Camera-type eye (tissue), 1 donor: Measurements from ENCODE around the gene HBZ. TPM values are rescaled to one million over a fixed set of nuclear protein-coding genes. Genes with fewer than 3 reads are reported as not detected.

Source experiments
- total RNA-seq: library from RNA; depleted of rRNA; stranded (reverse); fragments of >200 nt; gene quantifications from one replicate; pipeline ENCODE4 v1.2.3, GENCODE V29; 2014

The HBZ gene
- total RNA-seq: 2.2 TPM

GRCh38 chr16:152141-153128, at the start of gene HBZ:
HBZ (plus strand) TSS chr16:152644; CDS start chr16:152910, 266 bp downstream.

GRCh38 chr16:165539-166374, 13.3 kb downstream of the HBZ start, which contains the start of gene HBM:
HBM (plus strand) TSS chr16:165978; CDS start chr16:165998, 20 bp downstream.

GRCh38 chr16:172374-172941, 20.0 kb downstream of the HBZ start, which contains the start of gene HBA2:
HBA2 (plus strand) TSS chr16:172876; CDS start chr16:172913, 37 bp downstream.

DNA sequence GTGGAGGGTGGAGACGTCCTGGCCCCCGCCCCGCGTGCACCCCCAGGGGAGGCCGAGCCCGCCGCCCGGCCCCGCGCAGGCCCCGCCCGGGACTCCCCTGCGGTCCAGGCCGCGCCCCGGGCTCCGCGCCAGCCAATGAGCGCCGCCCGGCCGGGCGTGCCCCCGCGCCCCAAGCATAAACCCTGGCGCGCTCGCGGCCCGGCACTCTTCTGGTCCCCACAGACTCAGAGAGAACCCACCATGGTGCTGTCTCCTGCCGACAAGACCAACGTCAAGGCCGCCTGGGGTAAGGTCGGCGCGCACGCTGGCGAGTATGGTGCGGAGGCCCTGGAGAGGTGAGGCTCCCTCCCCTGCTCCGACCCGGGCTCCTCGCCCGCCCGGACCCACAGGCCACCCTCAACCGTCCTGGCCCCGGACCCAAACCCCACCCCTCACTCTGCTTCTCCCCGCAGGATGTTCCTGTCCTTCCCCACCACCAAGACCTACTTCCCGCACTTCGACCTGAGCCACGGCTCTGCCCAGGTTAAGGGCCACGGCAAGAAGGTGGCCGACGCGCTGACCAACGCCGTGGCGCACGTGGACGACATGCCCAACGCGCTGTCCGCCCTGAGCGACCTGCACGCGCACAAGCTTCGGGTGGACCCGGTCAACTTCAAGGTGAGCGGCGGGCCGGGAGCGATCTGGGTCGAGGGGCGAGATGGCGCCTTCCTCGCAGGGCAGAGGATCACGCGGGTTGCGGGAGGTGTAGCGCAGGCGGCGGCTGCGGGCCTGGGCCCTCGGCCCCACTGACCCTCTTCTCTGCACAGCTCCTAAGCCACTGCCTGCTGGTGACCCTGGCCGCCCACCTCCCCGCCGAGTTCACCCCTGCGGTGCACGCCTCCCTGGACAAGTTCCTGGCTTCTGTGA, 24.3 kb downstream of the HBZ start, which contains the start of gene HBA1:
Gene HBA1, plus strand, starts transcription at position 204 of the 906 bp plus-strand sequence. Its CDS starts 37 bp downstream, at position 241.

DNA sequence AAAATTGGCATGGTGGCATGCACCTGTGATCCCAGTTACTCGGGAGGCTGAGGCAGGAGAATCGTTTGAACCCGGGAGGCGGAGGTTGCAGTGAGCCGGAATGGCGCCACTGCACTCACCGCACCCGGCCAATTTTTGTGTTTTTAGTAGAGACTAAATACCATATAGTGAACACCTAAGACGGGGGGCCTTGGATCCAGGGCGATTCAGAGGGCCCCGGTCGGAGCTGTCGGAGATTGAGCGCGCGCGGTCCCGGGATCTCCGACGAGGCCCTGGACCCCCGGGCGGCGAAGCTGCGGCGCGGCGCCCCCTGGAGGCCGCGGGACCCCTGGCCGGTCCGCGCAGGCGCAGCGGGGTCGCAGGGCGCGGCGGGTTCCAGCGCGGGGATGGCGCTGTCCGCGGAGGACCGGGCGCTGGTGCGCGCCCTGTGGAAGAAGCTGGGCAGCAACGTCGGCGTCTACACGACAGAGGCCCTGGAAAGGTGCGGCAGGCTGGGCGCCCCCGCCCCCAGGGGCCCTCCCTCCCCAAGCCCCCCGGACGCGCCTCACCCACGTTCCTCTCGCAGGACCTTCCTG, 27.7 kb downstream of the HBZ start, which contains the start of gene HBQ1:
Gene HBQ1, plus strand, starts transcription at position 359 of the 575 bp plus-strand sequence. Its CDS starts 28 bp downstream, at position 387.

Other genes with a start within 250 kb of the HBZ start
- 2.3 TPM for gene POLR3K, start 99.0 kb upstream of the HBZ start, total RNA-seq
- 13.4 TPM for gene SNRNP25, start 98.8 kb upstream of the HBZ start, total RNA-seq
- gene RHBDF1, start 80.0 kb upstream of the HBZ start, total RNA-seq: 36.1 TPM
- gene MPG, start 74.4 kb upstream of the HBZ start, total RNA-seq: 40.2 TPM
- 29.9 TPM for gene NPRL3, start 14.0 kb upstream of the HBZ start, total RNA-seq
- gene HBM, start 13.3 kb downstream of the HBZ start, total RNA-seq: 15.4 TPM
- 1,606 TPM for gene HBA2, start 20.2 kb downstream of the HBZ start, total RNA-seq
- 1,075 TPM for gene HBA1, start 24.0 kb downstream of the HBZ start, total RNA-seq
- gene HBQ1, start 27.8 kb downstream of the HBZ start, total RNA-seq: 4.1 TPM
- 160 TPM for gene LUC7L, start 76.8 kb downstream of the HBZ start, total RNA-seq
- 66.5 TPM for gene FAM234A, start 82.2 kb downstream of the HBZ start, total RNA-seq
- gene RGS11, start 123.3 kb downstream of the HBZ start, total RNA-seq: 8.2 TPM
- 10.5 TPM for gene ARHGDIG, start 127.9 kb downstream of the HBZ start, total RNA-seq
- gene PDIA2, start 130.5 kb downstream of the HBZ start, total RNA-seq: 2.1 TPM
- gene AXIN1, start 200.1 kb downstream of the HBZ start, total RNA-seq: 20.4 TPM
- 44.0 TPM for gene MRPL28, start 217.9 kb downstream of the HBZ start, total RNA-seq
- 14.2 TPM for gene PGAP6, start 229.3 kb downstream of the HBZ start, total RNA-seq
- gene NME4, start 244.6 kb downstream of the HBZ start, total RNA-seq: 30.3 TPM
- gene DECR2, start 249.2 kb downstream of the HBZ start, total RNA-seq: 10.2 TPM